ENCODE data around the gene DGKB.

Gene DGKB

GRCh38 chr7:14104861-14105260 lies 797.7 kb downstream of the DGKB start:
- no peak for DNase-seq (ENCODE audit: low read depth in 1 of 2, low spot score in 1 of 2)
- TF ChIP-seq SPI1 (IDR thresholded peaks at IDR 0.05; ENCODE audit: borderline replicate concordance, low read depth) (no peak), POLR2AphosphoS5 (IDR thresholded peaks at IDR 0.05; ENCODE audit: low read depth) (no peak), CTCF (IDR thresholded peaks at IDR 0.05; ENCODE audit: insufficient read depth, low read length) (no peak), GABPA (IDR thresholded peaks at IDR 0.05; ENCODE audit: low read depth) (no peak), REST (IDR thresholded peaks at IDR 0.05; ENCODE audit: insufficient replicate concordance, low read depth) (no peak)
- Histone ChIP-seq H3K27ac (replicated peaks) (no peak overlapping the region), H3K4me3 (replicated peaks; ENCODE audit: insufficient read depth, low read length) (no peak overlapping the region), H3K27me3 (ENCODE audit: insufficient read depth, poor library complexity, severe bottlenecking) (no peaks in the 10 kb centered on the region)

- Histone ChIP-seq H3K27ac (replicated peaks) (no peak overlapping the region), H3K4me3 (replicated peaks; ENCODE audit: insufficient read depth, low read length) (no peak overlapping the region), H3K27me3 (ENCODE audit: insufficient read depth, poor library complexity, severe bottlenecking) (no peaks in the 10 kb centered on the region)
- no peak for DNase-seq (ENCODE audit: low read depth in 1 of 2, low spot score in 1 of 2)
- TF ChIP-seq POLR2AphosphoS5 (IDR thresholded peaks at IDR 0.05; ENCODE audit: low read depth) (no peak), CTCF (IDR thresholded peaks at IDR 0.05; ENCODE audit: insufficient read depth, low read length) (no peak), SPI1 (IDR thresholded peaks at IDR 0.05; ENCODE audit: borderline replicate concordance, low read depth) (no peak), GABPA (IDR thresholded peaks at IDR 0.05; ENCODE audit: low read depth) (no peak), REST (IDR thresholded peaks at IDR 0.05; ENCODE audit: insufficient replicate concordance, low read depth) (no peak)
Observed at GRCh38 chr7:14096159-14096558, 806.4 kb downstream of the DGKB start.

GRCh38 chr7:14095233-14095950 lies 807.2 kb downstream of the DGKB start:
- DNase-seq (ENCODE audit: low read depth in 1 of 2, low spot score in 1 of 2) = no peak
- Histone ChIP-seq H3K27me3 (ENCODE audit: insufficient read depth, poor library complexity, severe bottlenecking) (no peaks in the 10 kb centered on the region), H3K4me3 (replicated peaks; ENCODE audit: insufficient read depth, low read length) (no peak overlapping the region), H3K27ac (replicated peaks) (no peak overlapping the region)
- TF ChIP-seq SPI1 (IDR thresholded peaks at IDR 0.05; ENCODE audit: borderline replicate concordance, low read depth) (no peak), POLR2AphosphoS5 (IDR thresholded peaks at IDR 0.05; ENCODE audit: low read depth) (no peak), REST (IDR thresholded peaks at IDR 0.05; ENCODE audit: insufficient replicate concordance, low read depth) (no peak), CTCF (IDR thresholded peaks at IDR 0.05; ENCODE audit: insufficient read depth, low read length) (no peak), GABPA (IDR thresholded peaks at IDR 0.05; ENCODE audit: low read depth) (no peak)
